ENCODE data around the gene RAB28. TPM values are rescaled to one million over a fixed set of nuclear protein-coding genes. Genes with fewer than 3 reads are reported as not detected.

The RAB28 gene
- total RNA-seq, 4 donors from 2014 or later, result 9.7 to 17.6 (median 12.6) TPM

DNA sequence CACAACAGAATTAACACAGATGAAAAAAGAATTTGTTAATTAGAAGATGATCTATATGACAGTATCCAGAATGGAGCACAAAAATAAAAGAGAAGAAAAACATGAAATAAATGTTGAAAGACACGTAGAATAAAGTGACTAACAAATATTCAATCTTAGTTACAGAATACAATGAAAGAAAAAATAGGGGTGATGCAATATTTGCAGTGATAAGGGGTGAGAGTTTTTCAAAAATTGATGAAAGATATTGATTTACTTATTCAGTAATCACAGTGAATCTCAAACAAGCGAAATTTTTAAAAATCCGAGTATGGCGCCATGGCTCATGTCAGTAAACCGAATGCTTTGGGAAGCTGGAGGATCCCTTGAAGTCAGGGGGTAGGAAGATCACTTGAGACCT, 20.2 kb upstream of the RAB28 start:
- DNase-seq (ENCODE audit: low spot score in 2 of 2), result no peak
- no peaks in the 10 kb centered on the region for H3K9me3 ChIP-seq
- no peak overlapping the region for H3K27ac ChIP-seq
- H3K36me3 ChIP-seq, result no peaks in the 10 kb centered on the region
- TF ChIP-seq POLR2AphosphoS5 (IDR thresholded peaks at IDR 0.05), result no peak
- TF ChIP-seq POLR2A (IDR thresholded peaks at IDR 0.05), result no peak
- TF ChIP-seq EP300 (IDR thresholded peaks at IDR 0.05), result no peak
- TF ChIP-seq, protein P1, sequence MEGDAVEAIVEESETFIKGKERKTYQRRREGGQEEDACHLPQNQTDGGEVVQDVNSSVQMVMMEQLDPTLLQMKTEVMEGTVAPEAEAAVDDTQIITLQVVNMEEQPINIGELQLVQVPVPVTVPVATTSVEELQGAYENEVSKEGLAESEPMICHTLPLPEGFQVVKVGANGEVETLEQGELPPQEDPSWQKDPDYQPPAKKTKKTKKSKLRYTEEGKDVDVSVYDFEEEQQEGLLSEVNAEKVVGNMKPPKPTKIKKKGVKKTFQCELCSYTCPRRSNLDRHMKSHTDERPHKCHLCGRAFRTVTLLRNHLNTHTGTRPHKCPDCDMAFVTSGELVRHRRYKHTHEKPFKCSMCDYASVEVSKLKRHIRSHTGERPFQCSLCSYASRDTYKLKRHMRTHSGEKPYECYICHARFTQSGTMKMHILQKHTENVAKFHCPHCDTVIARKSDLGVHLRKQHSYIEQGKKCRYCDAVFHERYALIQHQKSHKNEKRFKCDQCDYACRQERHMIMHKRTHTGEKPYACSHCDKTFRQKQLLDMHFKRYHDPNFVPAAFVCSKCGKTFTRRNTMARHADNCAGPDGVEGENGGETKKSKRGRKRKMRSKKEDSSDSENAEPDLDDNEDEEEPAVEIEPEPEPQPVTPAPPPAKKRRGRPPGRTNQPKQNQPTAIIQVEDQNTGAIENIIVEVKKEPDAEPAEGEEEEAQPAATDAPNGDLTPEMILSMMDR (IDR thresholded peaks at IDR 0.05), result no peak
- H3K4me3 ChIP-seq, result no peak overlapping the region
- H3K27me3 ChIP-seq, result peaks cover 7% of the 10 kb centered on the region
- 96% methylated on average over 5 of the region's 5 CpGs for WGBS
- no peaks in the 10 kb centered on the region for H3K4me1 ChIP-seq

DNA sequence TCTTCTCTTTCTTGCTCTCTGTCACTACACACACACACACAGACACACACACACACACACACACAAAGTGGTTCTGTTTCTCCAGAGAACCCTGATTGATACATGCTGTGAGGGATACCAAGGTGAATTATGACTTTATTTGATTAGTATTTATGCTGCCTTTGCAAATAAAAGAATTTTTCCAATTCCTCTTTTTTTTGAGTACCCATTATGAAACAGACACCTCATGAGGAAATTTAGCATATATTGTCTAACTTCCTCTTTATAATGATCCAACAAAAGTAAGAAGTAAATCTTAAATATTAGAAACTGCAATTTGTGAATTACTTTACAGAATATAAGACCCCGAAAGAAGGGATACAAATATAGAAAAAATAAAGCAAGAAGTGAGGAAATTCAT, 14.3 kb upstream of the RAB28 start:
- WGBS, result 93% methylated on average over 1 of the region's 1 CpG

DNA sequence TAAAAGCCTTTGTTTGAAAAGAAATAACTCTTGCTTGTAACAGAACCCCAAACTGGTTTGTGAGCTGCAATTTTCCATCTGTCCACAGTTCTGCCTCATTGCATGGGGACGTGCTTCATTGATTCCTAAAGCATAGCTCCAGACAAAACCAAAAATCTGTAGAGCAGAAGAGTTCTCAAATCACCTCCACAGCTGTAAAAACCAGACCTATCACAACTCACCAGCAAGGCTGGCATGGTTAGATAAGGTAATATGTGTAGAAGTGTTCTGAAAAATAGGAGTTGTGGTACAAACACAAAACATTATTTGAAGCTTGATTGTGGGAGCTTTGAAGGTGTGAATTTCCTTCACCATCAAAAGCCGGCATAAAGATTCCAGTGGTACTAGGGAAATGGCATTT, 12.5 kb upstream of the RAB28 start:
- Histone ChIP-seq H3K27ac (no peak overlapping the region), H3K4me3 (no peak overlapping the region), H3K27me3 (peaks cover 20% of the 10 kb centered on the region), H3K4me1 (no peaks in the 10 kb centered on the region), H3K9me3 (no peaks in the 10 kb centered on the region), H3K36me3 (no peaks in the 10 kb centered on the region)
- no peak for DNase-seq (ENCODE audit: low spot score in 2 of 2)
- TF ChIP-seq POLR2AphosphoS5 (IDR thresholded peaks at IDR 0.05), result no peak
- 61% methylated on average over 2 of the region's 2 CpGs for WGBS

More for the DNA sequence above, 14.3 kb upstream of the RAB28 start:
- H3K4me1 ChIP-seq, result no peaks in the 10 kb centered on the region
- no peak overlapping the region for H3K27ac ChIP-seq
- no peaks in the 10 kb centered on the region for H3K36me3 ChIP-seq
- H3K4me3 ChIP-seq, result no peak overlapping the region
- H3K27me3 ChIP-seq, result peaks cover 20% of the 10 kb centered on the region
- TF ChIP-seq EP300 (IDR thresholded peaks at IDR 0.05) (no peak), POLR2A (IDR thresholded peaks at IDR 0.05) (no peak), POLR2AphosphoS5 (IDR thresholded peaks at IDR 0.05) (no peak)
- TF ChIP-seq, protein P1 (IDR thresholded peaks at IDR 0.05), result no peak
- DNase-seq (ENCODE audit: low spot score in 2 of 2), result no peak
- H3K9me3 ChIP-seq, result no peaks in the 10 kb centered on the region

DNA sequence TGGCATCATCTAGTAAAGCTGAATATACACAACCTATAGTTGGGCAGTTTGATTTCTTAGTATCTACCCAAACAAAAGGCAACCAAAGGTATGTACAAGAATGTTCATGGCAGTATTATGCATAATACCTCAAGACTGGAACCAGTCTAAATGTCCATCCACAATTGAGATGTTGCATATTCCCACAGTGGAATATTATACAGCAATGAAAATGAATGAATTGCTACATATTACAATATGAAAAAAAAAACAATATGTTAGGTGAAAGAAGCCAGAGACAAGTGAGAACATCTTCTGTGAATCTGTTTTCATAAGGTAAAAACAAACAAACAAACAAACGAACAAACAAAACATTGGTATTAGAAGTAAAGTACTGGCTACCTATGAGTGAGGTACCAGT, 11.6 kb upstream of the RAB28 start:
- WGBS, result 92% methylated on average over 1 of the region's 1 CpG
- H3K27ac ChIP-seq, result no peak overlapping the region
- H3K9me3 ChIP-seq, result no peaks in the 10 kb centered on the region
- peaks cover 17% of the 10 kb centered on the region for H3K27me3 ChIP-seq
- H3K4me1 ChIP-seq, result no peaks in the 10 kb centered on the region
- TF ChIP-seq, protein P1 (IDR thresholded peaks at IDR 0.05), result no peak
- TF ChIP-seq EP300 (IDR thresholded peaks at IDR 0.05) (no peak), POLR2AphosphoS5 (IDR thresholded peaks at IDR 0.05) (no peak), POLR2A (IDR thresholded peaks at IDR 0.05) (no peak)
- H3K36me3 ChIP-seq, result no peaks in the 10 kb centered on the region
- no peak overlapping the region for H3K4me3 ChIP-seq
- DNase-seq (ENCODE audit: low spot score in 2 of 2), result no peak

DNA sequence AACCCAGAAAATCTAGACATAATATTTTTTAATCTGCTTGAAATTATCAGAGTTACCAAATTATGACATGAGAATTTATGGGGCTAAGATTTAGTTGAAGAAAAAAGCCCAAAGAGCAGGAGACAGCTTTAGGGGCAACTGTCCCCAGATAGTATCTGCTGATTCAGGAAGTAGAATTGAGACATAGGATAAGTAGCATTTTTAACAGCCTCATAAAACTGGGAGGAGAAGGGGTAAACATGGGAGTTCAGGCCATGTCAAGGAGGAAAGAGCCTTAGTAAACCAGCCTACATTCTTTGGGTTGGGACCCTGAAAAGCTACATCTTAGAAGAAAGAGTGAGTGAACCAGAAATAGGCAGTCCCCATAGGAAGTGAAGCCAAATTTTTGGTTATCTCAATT, 9.7 kb upstream of the RAB28 start:
- H3K9me3 ChIP-seq, result no peaks in the 10 kb centered on the region
- H3K4me3 ChIP-seq, result no peak overlapping the region
- H3K27ac ChIP-seq, result no peak overlapping the region
- H3K27me3 ChIP-seq, result peaks cover 17% of the 10 kb centered on the region
- no peaks in the 10 kb centered on the region for H3K4me1 ChIP-seq
- no peaks in the 10 kb centered on the region for H3K36me3 ChIP-seq
- TF ChIP-seq POLR2A (IDR thresholded peaks at IDR 0.05) (no peak), POLR2AphosphoS5 (IDR thresholded peaks at IDR 0.05) (no peak), EP300 (IDR thresholded peaks at IDR 0.05) (no peak)
- TF ChIP-seq, protein P1 (IDR thresholded peaks at IDR 0.05), result no peak
- DNase-seq (ENCODE audit: low spot score in 2 of 2), result no peak

DNA sequence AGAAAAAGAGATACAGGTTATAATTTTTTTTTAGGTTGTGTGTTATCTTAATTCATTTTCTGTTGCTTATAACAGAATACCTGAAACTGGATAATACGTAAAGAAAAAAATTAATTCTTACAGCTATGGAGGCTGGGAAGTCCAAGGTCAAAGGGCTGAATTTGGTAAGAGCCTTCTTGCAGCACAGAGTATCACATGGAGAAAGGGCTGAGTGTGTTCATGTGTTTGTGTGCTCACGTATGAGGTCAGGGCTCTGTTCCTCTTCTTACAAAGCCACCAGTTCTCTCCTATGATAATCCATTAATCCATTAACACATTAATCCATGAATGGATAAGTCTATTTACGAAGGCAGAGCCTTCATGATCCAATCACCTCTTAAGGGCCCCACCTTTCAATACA, 8.6 kb upstream of the RAB28 start:
- no peak for TF ChIP-seq EP300 (IDR thresholded peaks at IDR 0.05)
- TF ChIP-seq, protein P1 (IDR thresholded peaks at IDR 0.05), result no peak
- no peak for TF ChIP-seq POLR2AphosphoS5 (IDR thresholded peaks at IDR 0.05)
- TF ChIP-seq POLR2A (IDR thresholded peaks at IDR 0.05), result no peak
- Histone ChIP-seq H3K9me3 (no peaks in the 10 kb centered on the region), H3K4me3 (no peak overlapping the region), H3K27ac (no peak overlapping the region), H3K36me3 (no peaks in the 10 kb centered on the region), H3K4me1 (no peaks in the 10 kb centered on the region), H3K27me3 (peaks cover 20% of the 10 kb centered on the region)
- no peak for DNase-seq (ENCODE audit: low spot score in 2 of 2)
- 81% methylated on average over 3 of the region's 3 CpGs for WGBS
